ENCODE measurements around the gene FAM156B.
A peak's percentile ranks its signal among the peaks of the same experiment; 100 is the strongest.
"Not testable (repeated sequence)": the region's sequence is repeated elsewhere in the genome, so short reads cannot be mapped to it uniquely, and the experiment has no call there.

FAM156B gene

DNA sequence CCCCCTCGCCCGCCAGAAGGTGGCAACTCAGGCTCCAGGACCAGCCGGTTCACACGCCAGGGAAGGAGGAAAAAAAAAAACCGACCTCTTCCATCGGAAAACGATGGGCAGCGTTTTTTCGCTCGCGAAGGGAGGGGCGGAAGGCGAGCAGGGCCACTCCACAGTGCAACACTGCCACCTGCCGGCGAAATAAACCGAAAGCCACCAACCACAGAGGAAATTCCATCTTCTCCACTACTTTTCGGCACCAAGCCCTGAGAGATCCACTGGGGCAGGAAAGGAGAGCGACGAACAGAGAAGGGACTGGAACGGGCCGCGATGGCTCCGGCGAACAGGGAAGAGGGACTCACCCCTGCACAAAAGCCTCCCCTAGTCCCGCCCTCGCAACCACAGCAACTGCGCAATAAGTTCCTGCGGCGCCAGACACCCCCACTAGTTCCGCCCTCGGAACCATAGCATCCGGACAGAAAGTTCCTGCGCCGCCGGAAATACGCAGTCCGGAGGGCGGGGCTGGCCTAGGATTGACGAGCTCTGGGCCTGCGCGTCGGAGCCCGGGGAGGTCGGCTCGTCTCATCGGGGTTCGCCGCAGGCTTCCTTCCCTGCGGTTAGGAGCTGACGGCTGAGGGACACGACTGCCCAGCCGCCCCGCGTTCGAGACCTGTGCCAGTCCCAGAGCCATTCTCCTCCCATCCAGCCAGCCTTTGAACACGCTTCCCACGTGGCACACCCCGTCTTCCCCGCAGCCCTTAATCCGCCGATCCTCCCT is 37.8 kb downstream of the FAM156B start:
- Histone ChIP-seq H3K9ac (ENCODE audit: low read length) (peak overlapping the region; percentile 88), H3K27me3 (ENCODE audit: control insufficient read depth, insufficient read depth, low read length) (no peaks in the 10 kb centered on the region), H3K4me3 (ENCODE audit: low read length) (peak overlapping the region; percentile 98), H3K4me1 (ENCODE audit: control insufficient read depth, insufficient read depth, low read length) (peaks cover 4% of the 10 kb centered on the region), H3K27ac (ENCODE audit: low read depth, low read length) (peak overlapping the region; percentile 99), H3K36me3 (ENCODE audit: control insufficient read depth, insufficient read depth, low read length) (no peaks in the 10 kb centered on the region)

DNA sequence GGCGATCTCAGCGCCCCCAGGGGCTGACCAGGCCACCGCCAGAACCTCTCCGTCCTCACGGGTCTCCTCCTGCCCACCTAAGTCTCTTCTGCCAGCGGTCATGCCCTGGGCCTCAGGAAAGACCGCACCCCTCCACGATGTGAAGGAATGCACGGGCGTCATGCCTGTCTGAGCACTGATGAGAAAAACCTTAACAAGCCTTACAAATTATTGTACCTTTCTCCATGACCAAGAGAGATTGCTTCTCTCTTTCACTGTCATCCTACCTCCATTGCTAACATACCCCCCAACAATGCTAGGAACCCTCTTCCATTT is 38.3 kb downstream of the FAM156B start:
- H3K4me3 ChIP-seq (ENCODE audit: low read length), result peak overlapping the region; percentile 98
- H3K4me1 ChIP-seq (ENCODE audit: control insufficient read depth, insufficient read depth, low read length); H3K27me3 ChIP-seq (ENCODE audit: control insufficient read depth, insufficient read depth, low read length); H3K36me3 ChIP-seq (ENCODE audit: control insufficient read depth, insufficient read depth, low read length): not testable (repeated sequence)
- peak overlapping the region; percentile 83 for H3K9ac ChIP-seq (ENCODE audit: low read length)
- H3K27ac ChIP-seq (ENCODE audit: low read depth, low read length), result peak overlapping the region; percentile 99

DNA sequence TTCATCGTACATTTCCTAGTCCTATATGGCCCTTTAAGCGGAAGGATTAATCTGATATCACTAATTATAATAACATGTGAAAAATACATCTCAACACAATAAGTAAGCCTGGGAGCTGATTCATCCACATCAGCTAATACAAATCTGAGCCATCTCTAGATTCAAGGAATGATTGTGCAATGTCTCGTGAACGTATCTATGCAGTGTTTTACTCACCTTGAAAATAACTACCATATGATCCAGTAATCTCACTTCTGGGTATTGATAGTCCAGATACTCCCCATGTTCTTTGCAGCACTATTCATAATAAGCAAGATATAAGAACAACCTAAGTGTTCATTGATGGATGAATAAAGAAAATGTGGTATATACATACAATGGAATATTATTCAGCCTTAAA is 43.6 kb downstream of the FAM156B start:
- H3K27me3 ChIP-seq (ENCODE audit: control insufficient read depth, insufficient read depth, low read length); H3K4me3 ChIP-seq (ENCODE audit: low read length); H3K9ac ChIP-seq (ENCODE audit: low read length); H3K27ac ChIP-seq (ENCODE audit: low read depth, low read length); H3K36me3 ChIP-seq (ENCODE audit: control insufficient read depth, insufficient read depth, low read length); H3K4me1 ChIP-seq (ENCODE audit: control insufficient read depth, insufficient read depth, low read length): not testable (repeated sequence)

DNA sequence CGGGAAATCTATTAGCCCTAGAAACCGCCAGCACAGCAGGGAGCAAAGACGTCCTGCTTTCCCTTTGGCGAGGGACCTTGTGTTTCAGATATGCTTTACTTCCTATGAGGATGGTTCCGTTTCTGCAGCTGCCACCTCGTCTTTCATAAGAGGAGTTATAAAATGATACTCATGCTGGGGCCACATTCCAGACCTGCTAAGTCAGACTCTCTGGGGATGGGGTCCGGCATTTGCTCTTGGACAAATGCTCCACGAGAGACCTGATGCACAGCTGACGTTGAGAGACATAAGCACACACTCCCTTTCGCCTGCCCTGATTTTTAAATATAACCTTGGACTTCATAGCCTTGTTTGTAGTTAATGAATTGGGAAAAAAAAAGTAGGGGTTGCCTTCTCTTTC is 44.6 kb downstream of the FAM156B start:
- not testable (repeated sequence) for H3K27me3 ChIP-seq (ENCODE audit: control insufficient read depth, insufficient read depth, low read length); H3K27ac ChIP-seq (ENCODE audit: low read depth, low read length); H3K36me3 ChIP-seq (ENCODE audit: control insufficient read depth, insufficient read depth, low read length); H3K4me3 ChIP-seq (ENCODE audit: low read length); H3K9ac ChIP-seq (ENCODE audit: low read length); H3K4me1 ChIP-seq (ENCODE audit: control insufficient read depth, insufficient read depth, low read length)

DNA sequence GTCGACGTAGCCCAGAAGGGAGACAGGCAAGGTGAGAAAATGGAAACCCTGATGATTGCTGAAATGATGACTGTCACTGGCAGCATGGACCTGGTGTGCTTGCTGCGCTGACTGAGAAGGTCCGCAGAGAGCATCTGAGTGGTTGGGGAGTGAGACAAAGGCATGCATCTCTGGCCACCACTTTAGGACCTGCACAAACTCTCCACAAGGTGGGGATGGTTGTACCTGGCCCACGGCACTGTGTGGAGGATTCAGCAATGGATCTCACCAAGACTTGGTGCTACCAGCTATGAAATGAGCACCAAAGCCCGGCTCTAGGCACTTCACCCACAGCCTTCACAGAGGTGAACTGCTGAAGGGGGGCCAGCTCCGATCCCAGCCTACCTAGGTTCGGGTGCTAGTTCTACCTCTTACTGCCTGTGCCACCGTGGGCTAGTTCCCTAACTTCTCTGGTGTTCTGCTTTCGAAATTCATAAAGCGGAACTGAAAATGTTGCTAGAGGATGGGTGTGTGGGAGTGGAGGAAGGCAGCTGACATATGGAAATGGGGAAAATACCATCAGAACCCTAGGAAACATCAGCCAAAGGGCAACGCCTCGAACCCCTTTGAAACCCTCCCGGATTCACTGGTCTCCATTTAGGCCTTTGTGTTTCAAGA is 48.8 kb downstream of the FAM156B start:
- not testable (repeated sequence) for H3K27ac ChIP-seq (ENCODE audit: low read depth, low read length); H3K4me1 ChIP-seq (ENCODE audit: control insufficient read depth, insufficient read depth, low read length); H3K27me3 ChIP-seq (ENCODE audit: control insufficient read depth, insufficient read depth, low read length); H3K9ac ChIP-seq (ENCODE audit: low read length); H3K4me3 ChIP-seq (ENCODE audit: low read length); H3K36me3 ChIP-seq (ENCODE audit: control insufficient read depth, insufficient read depth, low read length)

DNA sequence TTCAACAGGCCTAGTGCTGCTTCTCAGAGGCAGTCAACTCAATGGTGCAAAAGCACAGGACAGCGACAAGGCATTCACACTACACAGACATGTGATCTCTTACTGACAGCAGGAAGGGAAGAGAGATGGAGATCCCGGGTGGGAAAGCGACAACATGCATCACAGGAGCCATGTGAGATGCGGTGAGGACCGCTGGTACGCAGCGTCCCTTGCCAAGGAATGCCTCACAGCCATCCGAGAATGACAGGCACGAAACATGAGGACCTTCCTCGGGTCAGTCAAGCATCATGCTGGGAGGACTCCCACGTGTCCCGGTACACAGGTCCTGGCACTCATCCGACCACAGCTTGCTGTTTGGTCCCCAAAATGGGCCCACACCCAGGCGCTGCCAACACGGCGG is 50.4 kb downstream of the FAM156B start:
- H3K36me3 ChIP-seq (ENCODE audit: control insufficient read depth, insufficient read depth, low read length); H3K27ac ChIP-seq (ENCODE audit: low read depth, low read length); H3K9ac ChIP-seq (ENCODE audit: low read length); H3K27me3 ChIP-seq (ENCODE audit: control insufficient read depth, insufficient read depth, low read length); H3K4me3 ChIP-seq (ENCODE audit: low read length); H3K4me1 ChIP-seq (ENCODE audit: control insufficient read depth, insufficient read depth, low read length): not testable (repeated sequence)

DNA sequence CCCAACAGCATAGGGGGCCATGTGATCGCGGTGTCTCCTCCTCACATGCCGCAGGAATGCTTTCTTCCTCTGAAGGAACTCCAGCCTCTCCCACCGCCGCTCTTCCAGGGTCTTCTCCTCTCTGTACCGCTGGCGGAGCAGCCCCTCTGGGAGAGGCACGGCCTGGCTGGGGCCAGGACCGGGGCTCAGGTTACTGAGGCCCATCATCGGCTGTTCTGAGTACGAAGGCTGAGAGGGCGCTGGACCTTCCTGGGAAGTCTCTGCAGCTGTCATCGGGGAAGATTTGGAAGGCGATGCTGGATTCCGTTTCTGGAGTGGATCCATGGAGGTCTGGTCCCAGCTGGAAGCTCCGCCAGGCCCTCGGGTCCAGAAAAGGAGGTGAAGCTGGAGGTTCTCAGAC is 51.1 kb downstream of the FAM156B start:
- not testable (repeated sequence) for H3K36me3 ChIP-seq (ENCODE audit: control insufficient read depth, insufficient read depth, low read length); H3K27ac ChIP-seq (ENCODE audit: low read depth, low read length); H3K27me3 ChIP-seq (ENCODE audit: control insufficient read depth, insufficient read depth, low read length); H3K9ac ChIP-seq (ENCODE audit: low read length); H3K4me1 ChIP-seq (ENCODE audit: control insufficient read depth, insufficient read depth, low read length); H3K4me3 ChIP-seq (ENCODE audit: low read length)

DNA sequence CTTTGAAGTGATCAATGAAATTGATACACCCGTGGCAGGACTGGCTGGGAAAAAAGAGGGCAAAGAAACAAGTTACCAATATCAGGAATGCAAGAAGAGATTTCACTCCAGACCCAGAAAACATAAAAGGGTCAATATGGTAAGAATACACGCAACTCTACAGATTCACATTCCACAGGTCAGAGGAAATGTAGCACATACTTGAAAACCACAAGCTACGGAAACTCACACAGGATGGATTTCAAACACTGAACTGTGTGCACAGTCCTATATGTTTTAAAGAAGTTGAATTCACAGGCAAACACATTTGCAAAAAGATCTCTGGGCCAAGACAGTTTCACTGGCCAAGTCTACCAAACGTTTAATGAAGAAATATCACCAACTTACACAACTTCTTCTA is 52.2 kb downstream of the FAM156B start:
- H3K27ac ChIP-seq (ENCODE audit: low read depth, low read length); H3K4me1 ChIP-seq (ENCODE audit: control insufficient read depth, insufficient read depth, low read length); H3K4me3 ChIP-seq (ENCODE audit: low read length); H3K36me3 ChIP-seq (ENCODE audit: control insufficient read depth, insufficient read depth, low read length); H3K9ac ChIP-seq (ENCODE audit: low read length); H3K27me3 ChIP-seq (ENCODE audit: control insufficient read depth, insufficient read depth, low read length): not testable (repeated sequence)

DNA sequence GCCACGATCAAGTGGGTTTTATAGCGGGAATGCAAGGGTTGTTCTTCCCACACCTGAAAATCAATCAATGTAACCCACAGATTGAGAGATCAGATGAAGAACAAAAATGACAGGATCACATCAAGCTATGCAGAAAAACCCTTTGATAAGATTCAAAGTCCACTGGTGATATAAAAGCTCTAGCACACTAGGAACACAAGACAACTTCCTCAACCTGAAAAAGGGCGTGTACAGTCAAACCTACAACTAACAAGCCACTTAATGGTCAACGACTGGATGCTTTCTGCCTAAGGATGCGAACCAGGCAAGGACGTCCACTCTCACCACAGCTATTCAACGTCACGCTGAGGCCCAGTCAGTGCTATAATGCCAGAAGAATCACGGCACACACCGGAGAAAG is 52.8 kb downstream of the FAM156B start:
- H3K9ac ChIP-seq (ENCODE audit: low read length); H3K4me1 ChIP-seq (ENCODE audit: control insufficient read depth, insufficient read depth, low read length); H3K27ac ChIP-seq (ENCODE audit: low read depth, low read length); H3K4me3 ChIP-seq (ENCODE audit: low read length); H3K36me3 ChIP-seq (ENCODE audit: control insufficient read depth, insufficient read depth, low read length); H3K27me3 ChIP-seq (ENCODE audit: control insufficient read depth, insufficient read depth, low read length): not testable (repeated sequence)
